OCI-LY1 (cell line): ENCODE data around the gene FAM168A.

Source experiments
- H2AFZ ChIP-seq: fragments of 200-600 bp; sonication (generic), shearing (Covaris generic); 2 replicates; pipeline ENCODE4 v1.6.0; 2014; ENCODE audit warnings: antibody characterized with exemption, mild to moderate bottlenecking, low read length
- H3F3A ChIP-seq: fragments of 200-600 bp; sonication (generic), shearing (Covaris generic); 2 replicates; pipeline ENCODE4 v1.6.0; 2014; ENCODE audit warnings: mild to moderate bottlenecking, antibody characterized with exemption, low read length, moderate library complexity; ENCODE audit not compliant: insufficient read depth
- H3K27ac ChIP-seq: fragments of 200-600 bp; sonication (generic); 2 replicates; pipeline ENCODE4 v1.5.1; 2014; ENCODE audit warnings: low read length, mixed run types, mild to moderate bottlenecking, low read depth; ENCODE audit not compliant: poor library complexity, severe bottlenecking
- H3K27me3 ChIP-seq: fragments of 200-600 bp; sonication (generic); 2 replicates; pipeline ENCODE4 v1.6.0; 2014; ENCODE audit warnings: antibody characterized with exemption, mild to moderate bottlenecking, low read length, moderate library complexity; ENCODE audit not compliant: insufficient read depth
- H3K36me3 ChIP-seq: fragments of 200-600 bp; sonication (generic); 2 replicates; pipeline ENCODE4 v1.6.1; 2014; ENCODE audit warnings: mild to moderate bottlenecking, antibody characterized with exemption, low read length, moderate library complexity, mixed read lengths; ENCODE audit not compliant: insufficient read depth
- H3K4me1 ChIP-seq: fragments of 200-600 bp; sonication (generic); 2 replicates; pipeline ENCODE4 v1.5.1; 2014; ENCODE audit warnings: mild to moderate bottlenecking, low read length, moderate library complexity; ENCODE audit not compliant: insufficient read depth, severe bottlenecking
- H3K4me2 ChIP-seq: fragments of 200-600 bp; sonication (generic), shearing (Covaris generic); 2 replicates; pipeline ENCODE4 v1.6.1; 2014; ENCODE audit warnings: low read length
- H3K4me3 ChIP-seq: fragments of 200-600 bp; sonication (generic); 2 replicates; pipeline ENCODE4 v1.5.1; 2014; ENCODE audit warnings: low read length, low read depth, mild to moderate bottlenecking, mixed read lengths; ENCODE audit not compliant: poor library complexity, severe bottlenecking
- H3K79me2 ChIP-seq: fragments of 200-600 bp; shearing (Covaris generic); 2 replicates; pipeline ENCODE4 v1.6.1; 2016; ENCODE audit warnings: mixed run types, low read length, mixed read lengths; ENCODE audit not compliant: insufficient read depth
- H3K9ac ChIP-seq: fragments of 200-600 bp; sonication (generic), shearing (Covaris generic); 2 replicates; pipeline ENCODE4 v1.6.1; 2014; ENCODE audit warnings: mild to moderate bottlenecking, low read length, mixed read lengths
- H3K9me2 ChIP-seq: fragments of 200-600 bp; sonication (generic), shearing (Covaris generic); 2 replicates; pipeline ENCODE4 v1.6.1; 2014; ENCODE audit warnings: low read depth, mild to moderate bottlenecking, low read length, mixed read lengths
- H3K9me3 ChIP-seq: fragments of 200-600 bp; shearing (Covaris generic); 2 replicates; pipeline ENCODE4 v1.6.1; 2014; ENCODE audit warnings: low read length, mixed read lengths
- H4K20me1 ChIP-seq: fragments of 200-600 bp; sonication (generic), shearing (Covaris generic); 2 replicates; pipeline ENCODE4 v1.6.0; 2016; ENCODE audit warnings: mild to moderate bottlenecking, low read length; ENCODE audit not compliant: insufficient read depth
- EZH2 ChIP-seq: fragments of 200-600 bp; sonication (generic), shearing (Covaris generic); IDR thresholded peaks from 2 replicates; pipeline ENCODE4 v1.8.0; 2017; ENCODE audit warnings: borderline replicate concordance, mixed run types, mild to moderate bottlenecking, antibody characterized with exemption, low read length, moderate library complexity, mixed read lengths
- TF ChIP-seq, protein P1 (sequence below): fragments of 200-600 bp; sonication (generic), shearing (Covaris generic); IDR thresholded peaks from 2 replicates; pipeline ENCODE4 v1.5.1; 2017; ENCODE audit warnings: mild to moderate bottlenecking, antibody characterized with exemption, low read length, moderate library complexity, mixed read lengths

The FAM168A gene

DNA sequence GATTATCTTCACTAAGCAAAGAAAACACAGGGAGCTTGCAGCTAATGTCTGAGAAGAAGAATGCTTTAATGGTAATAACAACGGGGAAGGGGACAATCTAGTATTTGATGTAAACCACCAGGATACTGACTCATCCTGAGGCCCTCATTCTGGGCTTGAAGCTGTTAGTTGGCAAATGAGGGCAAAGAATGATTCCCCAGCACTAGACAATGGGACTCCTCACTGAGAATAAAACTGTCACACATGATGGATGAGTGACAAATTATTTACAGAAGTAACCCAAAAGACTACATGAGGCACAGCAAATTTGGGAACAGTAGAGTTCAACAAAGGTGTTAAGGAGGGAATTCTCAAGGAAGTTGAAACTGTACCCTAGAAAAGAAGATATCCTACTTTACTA, 76.3 kb downstream of the FAM168A start:
- H3K9me3 ChIP-seq = no peaks in the 10 kb centered on the region
- peaks cover 12% of the 10 kb centered on the region for H3K4me1 ChIP-seq
- H3K9ac ChIP-seq = no peak overlapping the region
- no peaks in the 10 kb centered on the region for H3K9me2 ChIP-seq
- H3K36me3 ChIP-seq = no peaks in the 10 kb centered on the region
- H2AFZ ChIP-seq = no peak overlapping the region
- no peak overlapping the region for H3K4me3 ChIP-seq
- H3F3A ChIP-seq = no peaks in the 10 kb centered on the region
- H3K27ac ChIP-seq = no peak overlapping the region
- no peak for TF ChIP-seq EZH2
- TF ChIP-seq, protein P1, sequence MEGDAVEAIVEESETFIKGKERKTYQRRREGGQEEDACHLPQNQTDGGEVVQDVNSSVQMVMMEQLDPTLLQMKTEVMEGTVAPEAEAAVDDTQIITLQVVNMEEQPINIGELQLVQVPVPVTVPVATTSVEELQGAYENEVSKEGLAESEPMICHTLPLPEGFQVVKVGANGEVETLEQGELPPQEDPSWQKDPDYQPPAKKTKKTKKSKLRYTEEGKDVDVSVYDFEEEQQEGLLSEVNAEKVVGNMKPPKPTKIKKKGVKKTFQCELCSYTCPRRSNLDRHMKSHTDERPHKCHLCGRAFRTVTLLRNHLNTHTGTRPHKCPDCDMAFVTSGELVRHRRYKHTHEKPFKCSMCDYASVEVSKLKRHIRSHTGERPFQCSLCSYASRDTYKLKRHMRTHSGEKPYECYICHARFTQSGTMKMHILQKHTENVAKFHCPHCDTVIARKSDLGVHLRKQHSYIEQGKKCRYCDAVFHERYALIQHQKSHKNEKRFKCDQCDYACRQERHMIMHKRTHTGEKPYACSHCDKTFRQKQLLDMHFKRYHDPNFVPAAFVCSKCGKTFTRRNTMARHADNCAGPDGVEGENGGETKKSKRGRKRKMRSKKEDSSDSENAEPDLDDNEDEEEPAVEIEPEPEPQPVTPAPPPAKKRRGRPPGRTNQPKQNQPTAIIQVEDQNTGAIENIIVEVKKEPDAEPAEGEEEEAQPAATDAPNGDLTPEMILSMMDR = no peak
- H3K27me3 ChIP-seq = no peaks in the 10 kb centered on the region
- H4K20me1 ChIP-seq = no peaks in the 10 kb centered on the region
- no peak overlapping the region for H3K4me2 ChIP-seq
- H3K79me2 ChIP-seq = no peaks in the 10 kb centered on the region

DNA sequence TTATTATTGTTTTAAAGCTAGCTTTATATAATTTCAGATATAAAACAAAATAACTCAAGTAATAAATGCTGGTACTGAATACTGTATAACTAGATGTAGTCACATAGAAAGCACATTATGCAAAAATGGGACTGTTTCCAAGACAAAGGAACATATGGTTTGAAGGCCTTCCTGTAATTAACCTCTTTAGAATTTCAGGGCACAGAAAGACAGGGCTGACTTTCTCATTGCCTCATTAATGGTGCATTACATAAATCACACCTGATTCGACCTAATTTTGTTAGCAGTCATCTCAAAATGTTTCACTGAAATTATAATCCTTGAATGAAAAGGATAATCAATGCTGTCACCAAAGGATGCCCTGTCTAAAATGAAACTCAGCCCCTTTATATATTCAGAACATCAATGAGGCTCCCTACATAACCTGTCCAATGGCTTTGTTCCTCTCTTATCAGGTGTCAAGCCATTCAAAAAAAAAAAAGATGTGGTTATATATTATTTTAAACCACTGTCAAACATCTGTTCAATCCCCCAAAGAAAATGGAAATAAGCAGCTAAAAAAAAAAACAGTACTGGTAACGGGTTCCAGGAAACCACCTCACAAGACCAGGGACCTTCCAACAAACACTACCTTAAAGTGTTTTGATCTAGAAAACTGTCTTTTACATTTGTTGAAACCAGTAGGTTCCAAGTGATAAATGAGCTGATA, 77.4 kb downstream of the FAM168A start:
- Histone ChIP-seq H3K27ac (no peak overlapping the region), H3K9me2 (no peaks in the 10 kb centered on the region), H3K27me3 (no peaks in the 10 kb centered on the region), H3K4me2 (no peak overlapping the region), H4K20me1 (no peaks in the 10 kb centered on the region), H3K36me3 (no peaks in the 10 kb centered on the region), H3K4me1 (peaks cover 12% of the 10 kb centered on the region), H2AFZ (no peak overlapping the region), H3K9ac (no peak overlapping the region), H3K9me3 (no peaks in the 10 kb centered on the region), H3K79me2 (no peaks in the 10 kb centered on the region), H3K4me3 (no peak overlapping the region), H3F3A (no peaks in the 10 kb centered on the region)
- TF ChIP-seq, protein P1 = no peak
- no peak for TF ChIP-seq EZH2

DNA sequence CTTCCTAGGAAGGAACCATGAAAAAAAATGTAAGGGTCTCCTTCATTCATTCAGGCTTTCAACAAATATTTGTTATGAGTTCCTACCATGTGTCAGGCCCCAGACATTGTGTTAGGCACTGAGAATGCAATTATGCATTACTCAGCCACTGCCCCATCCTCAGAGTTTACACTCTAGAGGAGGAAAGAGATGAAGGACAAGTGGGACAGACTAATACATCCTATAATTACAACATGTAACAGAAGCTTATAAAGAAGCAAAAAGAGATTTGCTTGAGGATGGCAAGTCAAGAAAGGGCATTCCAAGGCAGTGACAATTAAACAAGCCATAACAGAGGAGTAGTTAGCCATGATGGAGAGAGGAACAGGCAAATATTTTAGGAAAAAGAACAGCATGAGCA, 78.6 kb downstream of the FAM168A start:
- H3K4me3 ChIP-seq = no peak overlapping the region
- no peaks in the 10 kb centered on the region for H3K36me3 ChIP-seq

More for the DNA sequence above, 78.6 kb downstream of the FAM168A start:
- Histone ChIP-seq H3K79me2 (no peaks in the 10 kb centered on the region), H3K27me3 (no peaks in the 10 kb centered on the region), H3K4me2 (no peak overlapping the region), H3K9me2 (no peaks in the 10 kb centered on the region), H3K9me3 (no peaks in the 10 kb centered on the region), H3F3A (no peaks in the 10 kb centered on the region), H2AFZ (no peak overlapping the region), H4K20me1 (no peaks in the 10 kb centered on the region), H3K27ac (no peak overlapping the region), H3K4me1 (peaks cover 12% of the 10 kb centered on the region), H3K9ac (no peak overlapping the region)
- TF ChIP-seq, protein P1 = no peak
- no peak for TF ChIP-seq EZH2
